HepG2 (cell line): ENCODE results near the gene KLRC2.

Source experiments
- EZH2 ChIP-seq: conservative IDR thresholded peaks from 2 replicates; pipeline ENCODE4 v1.6.1; 2012; ENCODE audit warnings: mild to moderate bottlenecking, low read depth, low read length, moderate library complexity
- MAFK ChIP-seq, 2 experiments: IDR thresholded peaks in 1 of 2; conservative IDR thresholded peaks in 1 of 2; 2 replicates each; pipeline ENCODE4 v1.6.1; 2011; ENCODE audit warnings: improper control_type of control experiment in 2 of 2, low read length in 2 of 2
- NR2C2 ChIP-seq: sonication (generic); formaldehyde crosslinking; IDR thresholded peaks from 2 replicates; pipeline ENCODE4 v1.4.0; 2020; ENCODE audit warnings: missing genetic modification reagents, mild to moderate bottlenecking, moderate library complexity, borderline replicate concordance
- NR3C1 ChIP-seq: sonication (generic); formaldehyde crosslinking; IDR thresholded peaks from 2 replicates; pipeline ENCODE4 v1.4.0; 2020; ENCODE audit warnings: missing genetic modification reagents
- PCBP2 ChIP-seq: fragments of 200-400 bp; formaldehyde crosslinking; optimal IDR thresholded peaks from 2 replicates; pipeline ENCODE3; 2018; ENCODE audit warnings: low read length, low read depth; ENCODE audit not compliant: poor library complexity, severe bottlenecking
- ZNF354B ChIP-seq: sonication (generic); formaldehyde crosslinking; IDR thresholded peaks from 2 replicates; pipeline ENCODE4 v1.8.0; 2022; ENCODE audit warnings: mild to moderate bottlenecking, missing genetic modification reagents
- ZNF430 ChIP-seq: sonication (generic); formaldehyde crosslinking; IDR thresholded peaks from 2 replicates; pipeline ENCODE4 v1.9.0; 2021; ENCODE audit warnings: mild to moderate bottlenecking, missing genetic modification reagents
- ZNF652 ChIP-seq: IDR thresholded peaks from 2 replicates; pipeline ENCODE4 v1.6.1; 2016; ENCODE audit warnings: low read depth, borderline replicate concordance
- TF ChIP-seq, protein P1 (sequence below): sonication (generic); formaldehyde crosslinking; IDR thresholded peaks from 2 replicates; pipeline ENCODE4 v1.5.0; 2020; ENCODE audit warnings: missing genetic modification reagents
- TF ChIP-seq, protein P2 (sequence below): sonication (generic); formaldehyde crosslinking; IDR thresholded peaks from 2 replicates; pipeline ENCODE4 v1.5.0; 2020; ENCODE audit warnings: mild to moderate bottlenecking, missing genetic modification reagents, moderate library complexity
- TF ChIP-seq, protein P3 (sequence below): sonication (generic); formaldehyde crosslinking; conservative IDR thresholded peaks from 2 replicates; pipeline ENCODE4 v1.4.0; 2020; ENCODE audit warnings: missing genetic modification reagents

DNA sequence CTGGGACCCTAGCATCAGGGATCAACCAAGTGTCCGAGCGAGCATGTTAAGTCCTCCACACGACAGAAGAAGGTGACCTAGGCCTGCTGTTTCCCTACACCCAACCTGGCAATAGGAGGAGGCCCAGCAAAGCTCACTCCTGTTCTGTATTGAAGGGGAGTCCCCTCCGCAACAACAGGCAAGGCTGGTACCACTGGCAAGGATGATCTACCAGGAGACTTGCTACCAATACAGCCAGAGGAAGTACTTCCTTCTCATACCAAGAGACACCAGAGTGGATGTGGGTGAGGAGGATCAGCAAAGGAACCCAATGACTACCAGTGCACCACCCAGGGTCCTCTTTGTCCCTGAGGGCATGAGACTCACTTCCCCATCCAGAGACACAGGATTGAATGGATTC, 12.4 kb upstream of the KLRC2 start:
- TF ChIP-seq EZH2: no peak
- no peak for TF ChIP-seq NR2C2 (CRISPR knock-in tag)
- TF ChIP-seq ZNF652: no peak
- TF ChIP-seq ZNF354B: no peak
- TF ChIP-seq, protein P1, sequence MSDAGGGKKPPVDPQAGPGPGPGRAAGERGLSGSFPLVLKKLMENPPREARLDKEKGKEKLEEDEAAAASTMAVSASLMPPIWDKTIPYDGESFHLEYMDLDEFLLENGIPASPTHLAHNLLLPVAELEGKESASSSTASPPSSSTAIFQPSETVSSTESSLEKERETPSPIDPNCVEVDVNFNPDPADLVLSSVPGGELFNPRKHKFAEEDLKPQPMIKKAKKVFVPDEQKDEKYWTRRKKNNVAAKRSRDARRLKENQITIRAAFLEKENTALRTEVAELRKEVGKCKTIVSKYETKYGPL (CRISPR knock-in tag): no peak
- TF ChIP-seq, protein P2, sequence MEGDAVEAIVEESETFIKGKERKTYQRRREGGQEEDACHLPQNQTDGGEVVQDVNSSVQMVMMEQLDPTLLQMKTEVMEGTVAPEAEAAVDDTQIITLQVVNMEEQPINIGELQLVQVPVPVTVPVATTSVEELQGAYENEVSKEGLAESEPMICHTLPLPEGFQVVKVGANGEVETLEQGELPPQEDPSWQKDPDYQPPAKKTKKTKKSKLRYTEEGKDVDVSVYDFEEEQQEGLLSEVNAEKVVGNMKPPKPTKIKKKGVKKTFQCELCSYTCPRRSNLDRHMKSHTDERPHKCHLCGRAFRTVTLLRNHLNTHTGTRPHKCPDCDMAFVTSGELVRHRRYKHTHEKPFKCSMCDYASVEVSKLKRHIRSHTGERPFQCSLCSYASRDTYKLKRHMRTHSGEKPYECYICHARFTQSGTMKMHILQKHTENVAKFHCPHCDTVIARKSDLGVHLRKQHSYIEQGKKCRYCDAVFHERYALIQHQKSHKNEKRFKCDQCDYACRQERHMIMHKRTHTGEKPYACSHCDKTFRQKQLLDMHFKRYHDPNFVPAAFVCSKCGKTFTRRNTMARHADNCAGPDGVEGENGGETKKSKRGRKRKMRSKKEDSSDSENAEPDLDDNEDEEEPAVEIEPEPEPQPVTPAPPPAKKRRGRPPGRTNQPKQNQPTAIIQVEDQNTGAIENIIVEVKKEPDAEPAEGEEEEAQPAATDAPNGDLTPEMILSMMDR: no peak
- TF ChIP-seq PCBP2: no peak
- no peak for TF ChIP-seq MAFK (conservative IDR thresholded peaks at IDR 0.05 in 1 of 2, IDR thresholded peaks at IDR 0.05 in 1 of 2; ENCODE audit: low read length in 2 of 2)
- TF ChIP-seq, protein P3, sequence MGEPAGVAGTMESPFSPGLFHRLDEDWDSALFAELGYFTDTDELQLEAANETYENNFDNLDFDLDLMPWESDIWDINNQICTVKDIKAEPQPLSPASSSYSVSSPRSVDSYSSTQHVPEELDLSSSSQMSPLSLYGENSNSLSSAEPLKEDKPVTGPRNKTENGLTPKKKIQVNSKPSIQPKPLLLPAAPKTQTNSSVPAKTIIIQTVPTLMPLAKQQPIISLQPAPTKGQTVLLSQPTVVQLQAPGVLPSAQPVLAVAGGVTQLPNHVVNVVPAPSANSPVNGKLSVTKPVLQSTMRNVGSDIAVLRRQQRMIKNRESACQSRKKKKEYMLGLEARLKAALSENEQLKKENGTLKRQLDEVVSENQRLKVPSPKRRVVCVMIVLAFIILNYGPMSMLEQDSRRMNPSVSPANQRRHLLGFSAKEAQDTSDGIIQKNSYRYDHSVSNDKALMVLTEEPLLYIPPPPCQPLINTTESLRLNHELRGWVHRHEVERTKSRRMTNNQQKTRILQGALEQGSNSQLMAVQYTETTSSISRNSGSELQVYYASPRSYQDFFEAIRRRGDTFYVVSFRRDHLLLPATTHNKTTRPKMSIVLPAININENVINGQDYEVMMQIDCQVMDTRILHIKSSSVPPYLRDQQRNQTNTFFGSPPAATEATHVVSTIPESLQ: no peak
- no peak for TF ChIP-seq ZNF430
- TF ChIP-seq NR3C1 (CRISPR knock-in tag): no peak
